Activated CD4-positive, alpha-beta memory T cell treated with anti-CD3 and anti-CD28 coated beads, Interleukin-2, amount 10 ng/mL, durations not matched to agents 7 days and 5 days (primary cell): ENCODE data around the gene NID2. TPM values are rescaled to one million over a fixed set of nuclear protein-coding genes. Genes with fewer than 3 reads are reported as not detected.

Source experiments
- CTCF ChIA-PET: fragments of 350-600 bp; sonication (Branson Sonifier 250); formaldehyde crosslinking; loops from one replicate; lab custom pipeline; 2021; ENCODE audit warnings: antibody characterized with exemption, inconsistent platforms; lab: Charles Lee
- POLR2A ChIA-PET: fragments of 350-600 bp; sonication (Branson Sonifier 250); formaldehyde crosslinking; loops from one replicate; lab custom pipeline; 2021; ENCODE audit warnings: antibody characterized with exemption; lab: Charles Lee
- DNase-seq: peaks from one replicate; pipeline ENCODE4 v3.0.0-alpha.2; 2020
- H3K27ac Mint-ChIP-seq: one replicate; pipeline ENCODE4 v1.8.0; 2021; ENCODE audit warnings: mild to moderate bottlenecking, mixed read lengths
- H3K27me3 Mint-ChIP-seq: one replicate; pipeline ENCODE4 v1.8.0; 2021; ENCODE audit warnings: mixed read lengths
- H3K36me3 Mint-ChIP-seq: one replicate; pipeline ENCODE4 v1.8.0; 2021; ENCODE audit warnings: low read depth, mixed read lengths
- H3K4me1 Mint-ChIP-seq: one replicate; pipeline ENCODE4 v1.8.0; 2021; ENCODE audit warnings: mixed read lengths
- H3K4me3 Mint-ChIP-seq: one replicate; pipeline ENCODE4 v1.8.0; 2021; ENCODE audit warnings: mild to moderate bottlenecking, mixed read lengths
- H3K9me3 Mint-ChIP-seq: one replicate; pipeline ENCODE4 v1.8.0; 2021; ENCODE audit warnings: mixed read lengths
- total RNA-seq, 2 experiments: library from RNA; stranded (reverse); gene quantifications; one replicate each; pipeline ENCODE4 v1.2.3, GENCODE V29; 2021

NID2 gene, protein sequence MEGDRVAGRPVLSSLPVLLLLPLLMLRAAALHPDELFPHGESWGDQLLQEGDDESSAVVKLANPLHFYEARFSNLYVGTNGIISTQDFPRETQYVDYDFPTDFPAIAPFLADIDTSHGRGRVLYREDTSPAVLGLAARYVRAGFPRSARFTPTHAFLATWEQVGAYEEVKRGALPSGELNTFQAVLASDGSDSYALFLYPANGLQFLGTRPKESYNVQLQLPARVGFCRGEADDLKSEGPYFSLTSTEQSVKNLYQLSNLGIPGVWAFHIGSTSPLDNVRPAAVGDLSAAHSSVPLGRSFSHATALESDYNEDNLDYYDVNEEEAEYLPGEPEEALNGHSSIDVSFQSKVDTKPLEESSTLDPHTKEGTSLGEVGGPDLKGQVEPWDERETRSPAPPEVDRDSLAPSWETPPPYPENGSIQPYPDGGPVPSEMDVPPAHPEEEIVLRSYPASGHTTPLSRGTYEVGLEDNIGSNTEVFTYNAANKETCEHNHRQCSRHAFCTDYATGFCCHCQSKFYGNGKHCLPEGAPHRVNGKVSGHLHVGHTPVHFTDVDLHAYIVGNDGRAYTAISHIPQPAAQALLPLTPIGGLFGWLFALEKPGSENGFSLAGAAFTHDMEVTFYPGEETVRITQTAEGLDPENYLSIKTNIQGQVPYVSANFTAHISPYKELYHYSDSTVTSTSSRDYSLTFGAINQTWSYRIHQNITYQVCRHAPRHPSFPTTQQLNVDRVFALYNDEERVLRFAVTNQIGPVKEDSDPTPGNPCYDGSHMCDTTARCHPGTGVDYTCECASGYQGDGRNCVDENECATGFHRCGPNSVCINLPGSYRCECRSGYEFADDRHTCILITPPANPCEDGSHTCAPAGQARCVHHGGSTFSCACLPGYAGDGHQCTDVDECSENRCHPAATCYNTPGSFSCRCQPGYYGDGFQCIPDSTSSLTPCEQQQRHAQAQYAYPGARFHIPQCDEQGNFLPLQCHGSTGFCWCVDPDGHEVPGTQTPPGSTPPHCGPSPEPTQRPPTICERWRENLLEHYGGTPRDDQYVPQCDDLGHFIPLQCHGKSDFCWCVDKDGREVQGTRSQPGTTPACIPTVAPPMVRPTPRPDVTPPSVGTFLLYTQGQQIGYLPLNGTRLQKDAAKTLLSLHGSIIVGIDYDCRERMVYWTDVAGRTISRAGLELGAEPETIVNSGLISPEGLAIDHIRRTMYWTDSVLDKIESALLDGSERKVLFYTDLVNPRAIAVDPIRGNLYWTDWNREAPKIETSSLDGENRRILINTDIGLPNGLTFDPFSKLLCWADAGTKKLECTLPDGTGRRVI (N-terminal part only)
- under 1 TPM; 0.15 to 0.18 TPM for total RNA-seq

GRCh38 chr14:52068615-52069306 lies at the start of gene NID2:
Gene NID2 (minus strand): TSS chr14:52069059. CDS start chr14:52068994, 65 bp downstream.
- H3K27me3 Mint-ChIP-seq = peaks cover 64% of the 10 kb centered on the region
- H3K27ac Mint-ChIP-seq = no peak within 1 kb of the TSS
- H3K4me1 Mint-ChIP-seq = peaks cover 22% of the 10 kb centered on the region
- H3K9me3 Mint-ChIP-seq = no peaks in the 10 kb centered on the region
- POLR2A ChIA-PET = interaction anchor here (0.8 to 1.4 kb wide), 3 partner anchors 44 to 484 kb away, joined by 3 to 4 read pairs (median 4); partner anchors contain the start of genes GPR137C and TXNDC16
- DNase-seq = peak; percentile 44
- peak within 1 kb of the TSS; percentile 54 for H3K4me3 Mint-ChIP-seq
- CTCF ChIA-PET = interaction anchor here (0.5 to 1.3 kb wide), 3 partner anchors 25 to 201 kb away, joined by 3 read pairs; no protein-coding TSS in a partner anchor
- no peaks in the 10 kb centered on the region for H3K36me3 Mint-ChIP-seq

DNA sequence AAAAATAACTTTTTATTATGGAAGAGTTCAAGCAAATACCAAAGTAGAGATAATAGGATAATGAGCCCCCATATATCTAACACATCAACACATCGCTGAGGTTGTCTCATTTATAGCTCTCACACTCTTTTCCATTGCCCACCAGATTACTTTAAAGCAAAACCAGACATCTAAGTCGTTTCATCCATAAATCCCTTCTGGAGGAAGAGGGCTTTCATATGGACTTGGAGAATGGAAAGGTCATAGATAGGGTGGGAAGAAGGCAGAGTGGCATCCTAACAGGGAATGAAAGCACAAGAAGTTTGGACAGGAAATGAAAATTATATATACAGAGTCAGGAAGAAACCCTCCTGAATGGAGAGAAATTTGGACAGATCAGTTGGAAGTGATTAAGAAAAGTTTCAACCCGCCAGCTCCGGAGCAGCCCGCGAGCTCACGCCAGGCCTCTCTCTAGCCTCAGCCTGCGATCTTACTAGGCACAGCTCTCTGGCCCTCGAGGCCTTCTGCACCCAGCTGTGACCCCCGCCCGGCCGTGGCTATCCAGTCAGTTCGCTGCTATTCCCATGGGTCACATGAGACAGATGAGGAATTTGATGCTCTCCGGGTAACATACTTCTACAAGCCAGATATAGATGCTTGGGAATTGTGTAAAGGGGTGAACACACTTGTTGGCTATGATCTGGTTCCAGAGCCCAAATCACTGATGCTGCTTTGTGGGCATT lies 48.4 kb upstream of the NID2 start:
- ChIA-PET POLR2A (no interaction called here), CTCF (no interaction called here)
- peaks cover 3% of the 10 kb centered on the region for H3K27me3 Mint-ChIP-seq
- DNase-seq = no peak
- no peaks in the 10 kb centered on the region for H3K4me1 Mint-ChIP-seq
- no peaks in the 10 kb centered on the region for H3K9me3 Mint-ChIP-seq
- H3K36me3 Mint-ChIP-seq = no peaks in the 10 kb centered on the region
- no peak overlapping the region for H3K27ac Mint-ChIP-seq
- no peak overlapping the region for H3K4me3 Mint-ChIP-seq

GRCh38 chr14:52115286-52115685 lies 46.4 kb upstream of the NID2 start:
- Mint-ChIP-seq H3K27ac (no peak overlapping the region), H3K9me3 (no peaks in the 10 kb centered on the region), H3K36me3 (no peaks in the 10 kb centered on the region), H3K4me3 (no peak overlapping the region), H3K27me3 (peaks cover 3% of the 10 kb centered on the region), H3K4me1 (no peaks in the 10 kb centered on the region)
- CTCF ChIA-PET = no interaction called here
- no peak for DNase-seq
- POLR2A ChIA-PET = no interaction called here

DNA sequence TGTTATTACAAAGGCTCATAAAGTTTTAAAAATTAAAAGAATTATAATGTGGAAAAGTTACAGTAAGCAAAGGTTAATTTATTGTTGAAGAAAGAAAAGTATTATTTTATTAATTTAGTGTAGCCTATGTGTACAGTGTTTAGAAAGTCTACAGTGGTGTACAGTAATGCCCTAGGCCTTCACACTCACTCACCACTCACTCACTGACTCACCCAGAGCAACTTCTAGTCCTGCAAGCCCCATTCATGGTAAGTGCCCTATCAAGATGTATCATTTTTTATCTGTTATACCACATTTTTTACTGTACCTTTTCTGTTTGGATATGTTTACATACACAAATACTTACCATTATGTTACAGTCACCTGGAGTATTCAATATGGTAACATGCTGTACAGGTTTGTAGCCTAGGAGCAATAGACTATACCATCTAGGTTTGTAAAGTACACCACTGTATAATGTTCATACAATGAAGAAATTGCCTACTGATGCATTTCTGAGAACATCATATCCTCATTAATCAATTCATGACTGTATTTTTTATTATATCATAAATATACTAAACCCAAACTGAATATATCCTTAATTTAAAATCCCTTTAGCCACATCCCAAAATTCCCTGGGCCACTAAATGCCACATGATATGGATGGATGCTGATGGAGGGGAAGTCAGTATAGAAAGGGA lies 43.6 kb upstream of the NID2 start:
- no peak overlapping the region for H3K4me3 Mint-ChIP-seq
- H3K27me3 Mint-ChIP-seq = peaks cover 3% of the 10 kb centered on the region
- no peak for DNase-seq
- H3K4me1 Mint-ChIP-seq = no peaks in the 10 kb centered on the region
- ChIA-PET POLR2A (no interaction called here), CTCF (no interaction called here)
- no peak overlapping the region for H3K27ac Mint-ChIP-seq
- no peaks in the 10 kb centered on the region for H3K9me3 Mint-ChIP-seq
- no peaks in the 10 kb centered on the region for H3K36me3 Mint-ChIP-seq

DNA sequence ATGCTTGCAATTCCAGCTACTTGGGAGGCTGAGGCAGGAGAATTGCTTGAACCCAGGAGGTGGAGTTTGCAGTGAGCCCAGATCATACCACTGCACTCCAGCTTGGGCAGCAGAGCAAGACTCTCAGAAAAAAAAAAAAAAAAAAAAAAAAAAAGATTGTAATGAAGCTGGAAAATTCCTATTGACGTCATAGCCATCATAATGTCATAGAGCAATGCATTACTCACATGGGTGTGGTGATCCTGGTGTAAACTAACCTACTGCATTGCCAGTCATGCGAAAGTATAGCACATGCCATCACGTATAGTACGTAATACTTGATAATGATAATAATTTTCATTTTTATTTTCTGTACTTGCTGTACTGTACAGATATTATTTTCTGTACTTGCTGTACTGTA lies 42.7 kb upstream of the NID2 start:
- H3K27ac Mint-ChIP-seq = no peak overlapping the region
- ChIA-PET POLR2A (no interaction called here), CTCF (no interaction called here)

DNA sequence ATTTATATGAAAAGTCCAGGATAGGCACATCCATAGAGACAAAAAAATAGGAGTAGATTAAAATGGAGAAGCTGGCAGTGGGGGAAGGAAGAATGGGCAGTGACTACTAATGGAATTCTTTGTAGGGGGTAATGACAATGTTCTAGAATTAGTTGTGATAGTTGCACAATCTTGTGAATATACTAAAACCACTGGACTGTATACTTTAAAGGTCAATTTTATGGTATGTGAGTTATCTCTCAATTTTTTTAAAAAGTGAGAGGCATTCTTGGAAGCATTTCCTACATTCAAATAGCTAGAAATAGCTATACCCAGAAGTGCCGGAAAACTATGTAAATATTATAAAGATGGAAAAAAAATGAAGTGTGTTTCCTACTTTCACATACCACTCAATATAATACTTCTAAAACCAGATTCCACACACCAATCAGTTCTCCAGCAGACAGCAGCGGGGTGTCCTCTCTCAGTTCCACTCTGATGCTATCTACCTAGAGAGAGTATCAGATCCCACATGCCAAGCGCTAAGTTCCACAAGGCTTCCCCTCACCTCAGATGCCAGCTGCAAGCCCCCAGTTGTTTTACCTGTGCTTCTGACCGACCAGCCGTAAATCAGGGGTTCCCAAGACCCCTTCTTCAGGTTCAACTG lies 41.7 kb upstream of the NID2 start:
- POLR2A ChIA-PET = no interaction called here
- CTCF ChIA-PET = no interaction called here
- no peaks in the 10 kb centered on the region for H3K4me1 Mint-ChIP-seq
- H3K27ac Mint-ChIP-seq = no peak overlapping the region
- H3K4me3 Mint-ChIP-seq = no peak overlapping the region
- no peaks in the 10 kb centered on the region for H3K9me3 Mint-ChIP-seq
- DNase-seq = no peak
- no peaks in the 10 kb centered on the region for H3K27me3 Mint-ChIP-seq
- H3K36me3 Mint-ChIP-seq = no peaks in the 10 kb centered on the region

More for the DNA sequence above, 42.7 kb upstream of the NID2 start:
- Mint-ChIP-seq H3K9me3 (no peaks in the 10 kb centered on the region), H3K4me3 (no peak overlapping the region), H3K27me3 (no peaks in the 10 kb centered on the region), H3K36me3 (no peaks in the 10 kb centered on the region), H3K4me1 (no peaks in the 10 kb centered on the region)
- DNase-seq = no peak

- ChIA-PET POLR2A (no interaction called here), CTCF (no interaction called here)
- no peaks in the 10 kb centered on the region for H3K4me1 Mint-ChIP-seq
- DNase-seq = no peak
- no peaks in the 10 kb centered on the region for H3K27me3 Mint-ChIP-seq
- no peak overlapping the region for H3K27ac Mint-ChIP-seq
- no peaks in the 10 kb centered on the region for H3K36me3 Mint-ChIP-seq
- no peaks in the 10 kb centered on the region for H3K9me3 Mint-ChIP-seq
- H3K4me3 Mint-ChIP-seq = no peak overlapping the region
Observed at GRCh38 chr14:52108823-52109222, 40.0 kb upstream of the NID2 start.

GRCh38 chr14:52106840-52107239 lies 38.0 kb upstream of the NID2 start:
- POLR2A ChIA-PET = no interaction called here
- H3K27ac Mint-ChIP-seq = no peak overlapping the region
- CTCF ChIA-PET = no interaction called here

DNA sequence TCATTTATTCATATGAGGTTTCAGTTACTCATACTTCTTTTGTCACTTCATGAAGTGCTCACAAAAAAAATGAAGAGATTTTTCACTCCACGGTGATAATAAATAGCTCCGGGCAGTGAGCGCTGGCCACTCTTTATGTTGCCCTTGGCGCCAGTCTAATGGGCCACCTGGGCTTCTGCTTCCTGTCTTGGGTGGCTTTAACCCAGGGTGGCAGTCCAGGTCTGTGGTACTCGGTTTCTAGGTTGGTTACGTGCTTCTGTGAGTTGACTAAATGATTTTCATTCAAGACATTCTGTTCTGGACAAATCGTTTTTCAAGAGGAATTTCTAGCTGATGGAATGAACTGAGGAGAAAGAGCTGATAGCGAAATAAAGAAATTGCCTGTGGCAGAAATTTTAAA lies 34.6 kb upstream of the NID2 start:
- H3K27ac Mint-ChIP-seq = no peak overlapping the region
- H3K4me3 Mint-ChIP-seq = no peak overlapping the region
- H3K4me1 Mint-ChIP-seq = no peaks in the 10 kb centered on the region
- no peaks in the 10 kb centered on the region for H3K9me3 Mint-ChIP-seq
- CTCF ChIA-PET = interaction anchor here (1.2 kb wide), 1 partner anchor 58 kb away, joined by 3 read pairs; no protein-coding TSS in a partner anchor
- POLR2A ChIA-PET = no interaction called here
- DNase-seq = no peak
- H3K27me3 Mint-ChIP-seq = no peaks in the 10 kb centered on the region
- no peaks in the 10 kb centered on the region for H3K36me3 Mint-ChIP-seq

More at GRCh38 chr14:52106840-52107239, 38.0 kb upstream of the NID2 start:
- Mint-ChIP-seq H3K4me1 (no peaks in the 10 kb centered on the region), H3K27me3 (no peaks in the 10 kb centered on the region), H3K9me3 (no peaks in the 10 kb centered on the region), H3K4me3 (no peak overlapping the region), H3K36me3 (no peaks in the 10 kb centered on the region)
- DNase-seq = no peak

DNA sequence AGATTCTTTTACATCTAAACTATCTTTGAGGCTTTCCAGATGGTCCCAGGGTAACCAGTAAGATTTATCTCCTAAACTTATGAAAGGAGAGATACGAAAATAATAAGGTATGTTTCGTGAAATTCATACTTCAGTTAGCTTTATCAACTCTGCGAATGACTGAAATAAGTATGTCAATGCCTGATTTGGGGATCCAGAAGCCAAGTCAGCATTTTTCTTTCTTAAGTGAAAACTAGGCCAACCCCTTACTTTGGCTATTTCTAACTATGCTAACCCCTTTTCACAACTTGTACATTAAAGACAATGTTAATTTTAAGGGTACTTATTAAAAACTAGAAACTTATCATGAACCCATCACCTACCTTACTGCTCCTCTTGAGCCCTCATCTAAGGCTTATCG lies 26.9 kb upstream of the NID2 start:
- H3K9me3 Mint-ChIP-seq = no peaks in the 10 kb centered on the region
- no peaks in the 10 kb centered on the region for H3K36me3 Mint-ChIP-seq
- no peak overlapping the region for H3K4me3 Mint-ChIP-seq
- DNase-seq = no peak
- H3K27ac Mint-ChIP-seq = no peak overlapping the region
- H3K27me3 Mint-ChIP-seq = peaks cover 14% of the 10 kb centered on the region
- POLR2A ChIA-PET = no interaction called here
- CTCF ChIA-PET = no interaction called here
- no peaks in the 10 kb centered on the region for H3K4me1 Mint-ChIP-seq

DNA sequence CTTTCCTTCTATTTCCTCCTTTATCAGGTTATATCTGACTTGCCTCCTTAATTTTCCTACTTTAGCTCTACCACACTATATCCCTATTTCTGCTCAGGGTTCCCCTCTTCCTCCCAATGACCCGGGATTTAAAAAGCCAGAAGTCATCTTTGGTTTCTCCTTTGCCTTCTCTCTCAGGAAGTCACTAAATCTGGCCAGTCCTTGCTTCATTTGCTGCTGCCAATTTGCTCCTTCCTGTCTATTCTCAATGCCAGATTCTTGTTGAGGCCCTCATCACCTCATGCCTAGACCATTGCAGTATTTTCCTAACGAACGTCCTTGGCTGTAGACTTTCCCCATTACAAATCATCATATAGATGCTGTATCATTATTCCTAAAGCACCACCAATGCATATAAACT lies 26.5 kb upstream of the NID2 start:
- no peak for DNase-seq
- Mint-ChIP-seq H3K27ac (no peak overlapping the region), H3K9me3 (no peaks in the 10 kb centered on the region), H3K4me1 (no peaks in the 10 kb centered on the region), H3K27me3 (peaks cover 16% of the 10 kb centered on the region), H3K4me3 (no peak overlapping the region), H3K36me3 (no peaks in the 10 kb centered on the region)
- ChIA-PET CTCF (no interaction called here), POLR2A (no interaction called here)
